MM.1S (cell line): ENCODE measurements around the gene ACADL.
"Not testable (repeated sequence)": the region's sequence is repeated elsewhere in the genome, so short reads cannot be mapped to it uniquely, and the experiment has no call there.

ENCODE experiments used
- CTCF ChIP-seq: fragments of 300-600 bp; sonication (generic); IDR thresholded peaks from 2 replicates; pipeline ENCODE4 v1.5.1; 2016; ENCODE audit warnings: antibody characterized with exemption, low read length, mixed read lengths
- EZH2 ChIP-seq: fragments of 300-600 bp; sonication (generic); optimal IDR thresholded peaks from 2 replicates; pipeline ENCODE3; 2017; ENCODE audit warnings: low read depth, mild to moderate bottlenecking, antibody characterized with exemption, low read length, mixed read lengths

- not testable (repeated sequence) for TF ChIP-seq CTCF, EZH2
Observed at GRCh38 chr2:210177115-210177514, 48.1 kb downstream of the ACADL start.
